ENCODE results near the gene TFF1.
"Not testable (repeated sequence)": the region's sequence is repeated elsewhere in the genome, so short reads cannot be mapped to it uniquely, and the experiment has no call there.

Gene TFF1

DNA sequence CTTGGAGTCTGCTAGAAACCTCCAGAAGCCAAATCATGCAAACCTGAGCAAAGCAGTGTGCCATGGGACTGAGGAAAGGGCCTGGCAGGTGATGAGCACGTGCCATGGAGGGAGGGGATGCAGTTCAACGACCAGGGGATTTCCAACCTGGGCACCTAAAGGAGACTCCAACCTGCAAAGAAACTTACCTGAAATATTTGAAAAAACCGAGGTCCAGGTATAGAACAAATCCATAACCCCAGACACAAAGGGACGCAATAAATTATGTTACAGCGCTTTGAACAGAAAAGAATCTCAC lies 46.2 kb upstream of the TFF1 start:
- no peaks in the 10 kb centered on the region for H4K20me1 ChIP-seq (ENCODE audit: insufficient read depth, low read length)
- H3F3A ChIP-seq (ENCODE audit: insufficient read depth, low read length): no peaks in the 10 kb centered on the region
- DNase-seq: no peak
- H3K27ac ChIP-seq (ENCODE audit: low read length): no peak overlapping the region
- no peak overlapping the region for H3K4me3 ChIP-seq (ENCODE audit: low read length)
- H3K9me2 ChIP-seq (replicated peaks; ENCODE audit: insufficient read depth, low read length): no peaks in the 10 kb centered on the region
- no peaks in the 10 kb centered on the region for H3K36me3 ChIP-seq (replicated peaks; ENCODE audit: insufficient read depth, low read length)
- TF ChIP-seq EZH2phosphoT487 (IDR thresholded peaks at IDR 0.05; ENCODE audit: low read length) (no peak), EZH2 (optimal IDR thresholded peaks at IDR 0.05; ENCODE audit: low read depth, low read length) (no peak)
- TF ChIP-seq, protein P1, sequence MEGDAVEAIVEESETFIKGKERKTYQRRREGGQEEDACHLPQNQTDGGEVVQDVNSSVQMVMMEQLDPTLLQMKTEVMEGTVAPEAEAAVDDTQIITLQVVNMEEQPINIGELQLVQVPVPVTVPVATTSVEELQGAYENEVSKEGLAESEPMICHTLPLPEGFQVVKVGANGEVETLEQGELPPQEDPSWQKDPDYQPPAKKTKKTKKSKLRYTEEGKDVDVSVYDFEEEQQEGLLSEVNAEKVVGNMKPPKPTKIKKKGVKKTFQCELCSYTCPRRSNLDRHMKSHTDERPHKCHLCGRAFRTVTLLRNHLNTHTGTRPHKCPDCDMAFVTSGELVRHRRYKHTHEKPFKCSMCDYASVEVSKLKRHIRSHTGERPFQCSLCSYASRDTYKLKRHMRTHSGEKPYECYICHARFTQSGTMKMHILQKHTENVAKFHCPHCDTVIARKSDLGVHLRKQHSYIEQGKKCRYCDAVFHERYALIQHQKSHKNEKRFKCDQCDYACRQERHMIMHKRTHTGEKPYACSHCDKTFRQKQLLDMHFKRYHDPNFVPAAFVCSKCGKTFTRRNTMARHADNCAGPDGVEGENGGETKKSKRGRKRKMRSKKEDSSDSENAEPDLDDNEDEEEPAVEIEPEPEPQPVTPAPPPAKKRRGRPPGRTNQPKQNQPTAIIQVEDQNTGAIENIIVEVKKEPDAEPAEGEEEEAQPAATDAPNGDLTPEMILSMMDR (IDR thresholded peaks at IDR 0.05; ENCODE audit: low read length): no peak
- H3K4me1 ChIP-seq (ENCODE audit: low read length): peaks cover 4% of the 10 kb centered on the region; the same call in 1 of the 2 replicates
- peaks cover 93% of the 10 kb centered on the region for H3K27me3 ChIP-seq (replicated peaks; ENCODE audit: insufficient read depth, low read length)
- H3K4me2 ChIP-seq (ENCODE audit: low read depth, low read length): no peak overlapping the region
- H2AFZ ChIP-seq (ENCODE audit: low read length): no peak overlapping the region
- no peak overlapping the region for H3K9ac ChIP-seq (ENCODE audit: low read length)
- H3K79me2 ChIP-seq (ENCODE audit: low read length): no peaks in the 10 kb centered on the region
- no peaks in the 10 kb centered on the region for H3K9me3 ChIP-seq (replicated peaks; ENCODE audit: insufficient read depth, low read length)

DNA sequence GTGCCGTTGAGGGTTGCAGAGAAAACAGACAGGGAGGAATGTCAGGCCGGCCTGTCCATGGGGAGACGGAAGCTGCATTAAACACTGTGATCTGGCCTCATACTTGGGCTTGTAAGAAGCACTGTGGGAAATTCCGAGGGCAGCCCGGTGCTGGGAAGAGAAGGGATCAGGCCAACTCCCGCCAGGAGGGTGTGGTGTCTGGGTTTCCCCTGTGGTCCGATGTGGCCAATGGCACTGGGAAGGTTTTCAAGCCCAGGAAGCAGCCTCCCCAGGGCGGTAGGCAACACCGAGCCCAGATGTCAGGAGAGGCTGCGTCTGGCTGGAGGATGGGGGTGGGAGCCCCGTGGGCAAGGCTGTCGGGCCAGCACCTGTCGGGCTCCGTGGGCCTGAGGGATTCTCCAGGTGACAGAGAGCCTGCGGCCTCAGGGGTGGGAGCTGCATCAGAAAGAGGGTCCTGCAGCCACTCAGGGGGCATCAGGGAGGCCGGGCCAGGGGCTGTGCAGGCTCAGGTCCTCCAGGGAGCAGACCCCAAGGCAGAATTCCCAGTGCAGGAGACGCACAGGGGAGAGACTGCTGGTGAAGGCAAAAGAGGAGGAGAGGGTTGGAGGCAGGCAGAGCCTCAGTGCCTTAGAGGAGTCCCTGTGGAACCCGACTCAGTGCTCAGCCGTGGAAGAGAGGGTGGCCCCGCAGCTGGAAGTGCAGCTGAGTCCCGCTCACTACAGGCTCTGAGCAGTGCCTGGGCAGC lies 45.7 kb upstream of the TFF1 start:
- no peaks in the 10 kb centered on the region for H4K20me1 ChIP-seq (ENCODE audit: insufficient read depth, low read length)
- no peaks in the 10 kb centered on the region for H3K9me2 ChIP-seq (replicated peaks; ENCODE audit: insufficient read depth, low read length)
- no peak overlapping the region for H3K9ac ChIP-seq (ENCODE audit: low read length)
- peaks cover 96% of the 10 kb centered on the region for H3K27me3 ChIP-seq (replicated peaks; ENCODE audit: insufficient read depth, low read length)
- no peaks in the 10 kb centered on the region for H3K9me3 ChIP-seq (replicated peaks; ENCODE audit: insufficient read depth, low read length)
- H3K4me3 ChIP-seq (ENCODE audit: low read length): no peak overlapping the region
- no peak for DNase-seq
- no peak overlapping the region for H3K4me2 ChIP-seq (ENCODE audit: low read depth, low read length)
- no peaks in the 10 kb centered on the region for H3F3A ChIP-seq (ENCODE audit: insufficient read depth, low read length)
- H2AFZ ChIP-seq (ENCODE audit: low read length): no peak overlapping the region
- no peak for TF ChIP-seq EZH2phosphoT487 (IDR thresholded peaks at IDR 0.05; ENCODE audit: low read length)
- TF ChIP-seq EZH2 (optimal IDR thresholded peaks at IDR 0.05; ENCODE audit: low read depth, low read length): no peak
- H3K27ac ChIP-seq (ENCODE audit: low read length): no peak overlapping the region
- no peaks in the 10 kb centered on the region for H3K36me3 ChIP-seq (replicated peaks; ENCODE audit: insufficient read depth, low read length)
- no peaks in the 10 kb centered on the region for H3K79me2 ChIP-seq (ENCODE audit: low read length)
- H3K4me1 ChIP-seq (ENCODE audit: low read length): peaks cover 4% of the 10 kb centered on the region; the same call in 1 of the 2 replicates

DNA sequence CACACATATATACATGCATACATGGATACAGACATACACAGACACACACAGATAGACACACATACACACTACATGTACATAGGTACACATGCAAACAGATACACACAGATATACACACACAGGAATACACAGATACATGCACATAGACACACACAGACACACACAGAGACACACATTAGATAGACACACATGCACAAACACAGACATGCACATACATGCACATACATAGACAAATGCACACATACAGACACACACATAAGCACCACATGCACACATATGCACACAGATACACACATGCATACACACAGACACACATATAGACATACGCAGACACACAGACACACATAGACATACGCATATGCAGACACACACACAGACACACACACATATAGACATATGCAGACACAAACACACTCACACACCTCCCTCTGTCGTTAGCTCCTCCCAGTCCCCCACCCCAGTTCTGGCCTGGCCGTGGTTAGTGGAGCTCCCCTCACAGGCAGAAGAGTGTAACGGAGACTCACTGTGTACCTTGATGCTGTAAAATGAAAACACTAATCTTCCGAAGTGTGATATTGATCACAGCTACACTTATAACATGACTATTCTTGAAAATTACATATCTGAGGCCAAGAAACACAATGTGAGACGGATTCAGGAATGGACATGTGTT lies 45.0 kb upstream of the TFF1 start:
- no peak overlapping the region for H3K9ac ChIP-seq (ENCODE audit: low read length)
- H3K79me2 ChIP-seq (ENCODE audit: low read length): no peaks in the 10 kb centered on the region
- no peak overlapping the region for H3K27ac ChIP-seq (ENCODE audit: low read length)
- DNase-seq: no peak
- no peaks in the 10 kb centered on the region for H3K9me2 ChIP-seq (replicated peaks; ENCODE audit: insufficient read depth, low read length)
- H3K27me3 ChIP-seq (replicated peaks; ENCODE audit: insufficient read depth, low read length): peaks cover 96% of the 10 kb centered on the region
- H2AFZ ChIP-seq (ENCODE audit: low read length): no peak overlapping the region
- no peak overlapping the region for H3K4me3 ChIP-seq (ENCODE audit: low read length)
- H3K36me3 ChIP-seq (replicated peaks; ENCODE audit: insufficient read depth, low read length): no peaks in the 10 kb centered on the region
- no peak for TF ChIP-seq EZH2 (optimal IDR thresholded peaks at IDR 0.05; ENCODE audit: low read depth, low read length)
- no peak for TF ChIP-seq EZH2phosphoT487 (IDR thresholded peaks at IDR 0.05; ENCODE audit: low read length)
- TF ChIP-seq, protein P1 (IDR thresholded peaks at IDR 0.05; ENCODE audit: low read length): no peak
- peaks cover 4% of the 10 kb centered on the region; the same call in 1 of the 2 replicates for H3K4me1 ChIP-seq (ENCODE audit: low read length)
- no peaks in the 10 kb centered on the region for H3K9me3 ChIP-seq (replicated peaks; ENCODE audit: insufficient read depth, low read length)
- H4K20me1 ChIP-seq (ENCODE audit: insufficient read depth, low read length): no peaks in the 10 kb centered on the region
- no peaks in the 10 kb centered on the region for H3F3A ChIP-seq (ENCODE audit: insufficient read depth, low read length)
- no peak overlapping the region for H3K4me2 ChIP-seq (ENCODE audit: low read depth, low read length)

DNA sequence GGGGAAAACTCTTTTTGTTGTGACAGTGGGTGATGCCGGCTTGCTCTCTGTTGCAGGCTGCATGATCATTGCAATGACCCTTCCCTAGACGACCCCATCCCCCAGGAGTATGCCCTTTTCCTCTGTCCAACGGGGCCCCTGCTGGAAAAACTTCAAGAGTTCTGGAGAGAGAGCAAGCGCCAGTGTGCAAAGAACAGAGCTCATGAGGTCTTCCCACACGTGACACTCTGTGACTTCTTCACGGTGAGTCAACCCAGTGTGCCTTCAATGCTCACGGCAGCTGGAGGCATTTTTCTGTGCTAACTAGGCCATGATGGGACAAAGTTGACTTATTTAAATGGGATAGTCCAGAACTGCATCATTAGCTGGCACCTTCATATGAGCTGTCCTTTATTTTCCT lies 43.0 kb upstream of the TFF1 start:
- Histone ChIP-seq H3K9me2 (replicated peaks; ENCODE audit: insufficient read depth, low read length) (no peaks in the 10 kb centered on the region), H3K79me2 (ENCODE audit: low read length) (no peaks in the 10 kb centered on the region), H3K36me3 (replicated peaks; ENCODE audit: insufficient read depth, low read length) (no peaks in the 10 kb centered on the region), H3K4me2 (ENCODE audit: low read depth, low read length) (no peak overlapping the region), H2AFZ (ENCODE audit: low read length) (no peak overlapping the region), H3K4me3 (ENCODE audit: low read length) (no peak overlapping the region), H4K20me1 (ENCODE audit: insufficient read depth, low read length) (no peaks in the 10 kb centered on the region), H3K27me3 (replicated peaks; ENCODE audit: insufficient read depth, low read length) (peaks cover 92% of the 10 kb centered on the region), H3F3A (ENCODE audit: insufficient read depth, low read length) (no peaks in the 10 kb centered on the region), H3K27ac (ENCODE audit: low read length) (no peak overlapping the region), H3K9ac (ENCODE audit: low read length) (no peak overlapping the region), H3K4me1 (ENCODE audit: low read length) (peaks cover 4% of the 10 kb centered on the region; the same call in 1 of the 2 replicates), H3K9me3 (replicated peaks; ENCODE audit: insufficient read depth, low read length) (no peaks in the 10 kb centered on the region)
- DNase-seq: no peak
- TF ChIP-seq, protein P1 (IDR thresholded peaks at IDR 0.05; ENCODE audit: low read length): no peak
- TF ChIP-seq EZH2 (optimal IDR thresholded peaks at IDR 0.05; ENCODE audit: low read depth, low read length) (no peak), EZH2phosphoT487 (IDR thresholded peaks at IDR 0.05; ENCODE audit: low read length) (no peak)

DNA sequence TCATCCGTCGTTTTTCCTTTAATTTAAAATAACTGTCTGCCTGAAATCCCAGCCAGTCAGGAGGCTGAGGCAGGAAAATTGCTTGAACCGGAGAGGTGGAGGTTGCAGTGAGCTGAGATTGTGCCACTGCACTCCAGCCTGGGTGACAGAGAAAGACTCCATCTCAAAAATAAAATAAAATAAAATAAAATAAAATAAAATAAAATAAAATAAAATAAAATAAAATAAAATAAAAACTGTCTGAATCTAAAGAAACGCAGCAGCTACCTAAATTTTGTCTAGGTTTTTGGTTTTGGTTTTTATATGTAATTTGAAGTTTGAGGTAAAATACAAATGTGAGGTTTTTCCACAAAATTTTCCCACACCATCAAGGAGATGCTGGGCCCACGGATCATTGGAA lies 42.4 kb upstream of the TFF1 start:
- H3F3A ChIP-seq (ENCODE audit: insufficient read depth, low read length); DNase-seq; H3K27ac ChIP-seq (ENCODE audit: low read length); H3K4me1 ChIP-seq (ENCODE audit: low read length); H3K4me2 ChIP-seq (ENCODE audit: low read depth, low read length); H3K9ac ChIP-seq (ENCODE audit: low read length); H3K9me2 ChIP-seq (replicated peaks; ENCODE audit: insufficient read depth, low read length); H3K36me3 ChIP-seq (replicated peaks; ENCODE audit: insufficient read depth, low read length); H3K4me3 ChIP-seq (ENCODE audit: low read length); H2AFZ ChIP-seq (ENCODE audit: low read length); H3K79me2 ChIP-seq (ENCODE audit: low read length); H3K9me3 ChIP-seq (replicated peaks; ENCODE audit: insufficient read depth, low read length); H4K20me1 ChIP-seq (ENCODE audit: insufficient read depth, low read length): not testable (repeated sequence)
- H3K27me3 ChIP-seq (replicated peaks; ENCODE audit: insufficient read depth, low read length): peaks cover 91% of the 10 kb centered on the region
